Lower leg skin (tissue), 4 donors: ENCODE data around the gene EIF3D. TPM values are rescaled to one million over a fixed set of nuclear protein-coding genes. Genes with fewer than 3 reads are reported as not detected.

ENCODE experiments used
- DNase-seq, 2 donors: peaks; one replicate each; pipeline ENCODE4 v3.0.0-alpha.2; 2019; ENCODE audit warnings: low spot score in 2 of 2
- H3K4me3 ChIP-seq: fragments of 200-600 bp; sonication (generic); 2 replicates; pipeline ENCODE4 v1.5.1; 2017; ENCODE audit warnings: mild to moderate bottlenecking, low read depth; ENCODE audit not compliant: poor library complexity, severe bottlenecking
- CTCF ChIP-seq, 3 donors: fragments of 450-650 bp; IDR thresholded peaks; one replicate each; pipeline ENCODE4 v1.5.1; 2016; ENCODE audit warnings: antibody characterized with exemption in 3 of 3, mild to moderate bottlenecking in 3 of 3, moderate library complexity in 2 of 3
- POLR2A ChIP-seq, 2 donors: fragments of 450-650 bp; IDR thresholded peaks; one replicate each; pipeline ENCODE4 v1.6.1; 2016 to 2017; ENCODE audit warnings: antibody characterized with exemption in 2 of 2, mild to moderate bottlenecking in 1 of 2, moderate library complexity in 1 of 2
- WGBS, 2 donors: methylation state at CpG; one replicate each; pipeline ENCODE4 v1.1.5; 2018; 5-methylcytosine and 5-hydroxymethylcytosine counted together
- intact Hi-C: fragments of 100-400 bp; cut with DNase I; formaldehyde crosslinking; loops from one replicate; pipeline ENCODE4 v1.15.0; 2023; ENCODE audit warnings: low total_unique reads
- total RNA-seq, 4 donors: library from RNA; depleted of rRNA; stranded (reverse); fragments of >200 nt; gene quantifications; one replicate each; pipeline ENCODE4 v1.1.0, GENCODE V29; 2016

Gene EIF3D
- total RNA-seq, 4 donors from 2014 or later: 305 to 489 (median 386) TPM

DNA sequence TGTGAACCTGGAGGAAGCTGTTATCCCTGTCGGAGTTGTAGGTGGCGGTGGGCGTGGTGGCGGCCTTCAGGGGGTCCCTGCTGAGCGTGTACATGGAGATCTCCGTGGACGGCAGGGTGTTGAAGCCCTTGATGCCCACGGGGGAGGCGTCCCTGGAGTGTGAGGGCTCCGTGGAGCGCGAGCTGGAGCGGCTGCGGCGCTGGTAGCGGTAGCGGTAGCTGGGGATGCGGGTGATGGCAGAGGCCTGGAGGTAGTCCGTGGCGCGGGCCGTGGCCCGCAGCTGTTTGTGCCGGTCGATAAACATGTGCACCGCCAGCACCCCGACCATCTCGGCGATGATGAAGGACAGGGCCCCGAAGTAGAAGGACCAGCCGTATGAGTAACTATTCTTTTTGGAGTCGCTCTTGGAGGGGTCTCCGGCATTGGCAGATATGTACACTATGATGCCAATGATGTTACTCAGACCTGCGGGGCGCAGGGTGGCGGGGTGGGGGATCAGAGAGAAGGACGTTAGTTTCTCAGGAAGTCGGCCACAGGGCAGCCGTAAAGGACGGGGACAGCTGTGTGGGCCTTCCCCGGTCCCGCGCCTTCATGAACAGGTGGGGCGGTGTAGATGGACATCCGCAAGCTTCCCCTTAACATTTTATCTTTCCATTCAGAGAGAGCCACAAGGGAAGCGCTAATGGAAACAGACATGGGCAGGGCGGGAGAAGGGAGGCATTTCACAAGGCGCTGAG, 35.6 kb upstream of the EIF3D start:
- no peak for DNase-seq
- intact Hi-C loops: no loop called here
- 75 to 80% methylated on average over 48 of the region's 48 CpGs for WGBS, 2 donors
- TF ChIP-seq CTCF (IDR thresholded peaks at IDR 0.05) (no peak), POLR2A (IDR thresholded peaks at IDR 0.05) (no peak)
- H3K4me3 ChIP-seq: no peak overlapping the region

DNA sequence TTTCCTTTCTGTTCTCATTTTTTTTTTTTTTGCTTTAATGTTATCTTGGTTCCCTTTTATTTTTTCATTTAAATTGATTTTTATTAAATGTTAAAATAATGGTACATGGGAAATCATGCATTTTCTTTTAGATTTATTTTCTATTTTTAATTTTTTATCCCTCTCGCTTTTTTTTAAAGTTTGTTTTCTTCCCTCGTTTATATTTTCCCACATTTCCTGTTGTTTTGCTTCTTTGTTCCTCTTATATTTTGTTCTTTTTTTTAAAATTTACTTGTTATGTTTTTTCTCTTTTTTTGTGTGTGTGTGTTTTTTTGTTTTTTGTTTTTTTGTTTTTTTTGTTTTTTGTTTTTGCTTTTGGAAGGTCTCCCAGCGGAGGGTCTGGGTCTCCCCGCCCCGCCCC, 34.9 kb upstream of the EIF3D start:
- 35 to 46% methylated on average over 5 of the region's 5 CpGs for WGBS, 2 donors
- no peak overlapping the region for H3K4me3 ChIP-seq
- no peak for DNase-seq
- TF ChIP-seq CTCF (IDR thresholded peaks at IDR 0.05): no peak
- no peak for TF ChIP-seq POLR2A (IDR thresholded peaks at IDR 0.05)
- intact Hi-C loops: no loop called here

DNA sequence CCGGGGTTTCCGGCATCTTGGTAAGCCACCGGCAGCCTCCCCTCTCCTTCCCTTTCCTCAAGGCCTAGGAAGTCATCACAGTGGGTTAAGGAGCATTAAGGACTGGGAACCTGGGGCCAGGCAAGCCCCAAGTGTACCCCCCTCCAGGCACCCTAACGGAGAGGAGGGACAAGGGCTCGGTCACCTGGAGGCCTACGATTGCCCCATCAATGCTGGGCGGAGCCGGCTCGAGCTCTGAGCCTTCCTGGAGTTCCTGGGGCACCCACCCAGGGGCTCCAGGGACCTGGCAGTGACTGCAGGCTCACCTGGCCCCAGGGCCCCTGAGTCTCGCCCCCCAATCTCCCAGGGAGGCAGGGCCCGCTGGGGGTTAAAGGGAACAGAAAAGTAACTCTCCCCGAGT, 34.5 kb upstream of the EIF3D start:
- 43 to 56% methylated on average over 9 to 12 of the region's 12 CpGs for WGBS, 2 donors
- no peak overlapping the region for H3K4me3 ChIP-seq
- intact Hi-C loops: no loop called here
- no peak for DNase-seq
- TF ChIP-seq CTCF (IDR thresholded peaks at IDR 0.05) (no peak), POLR2A (IDR thresholded peaks at IDR 0.05) (no peak)

- intact Hi-C loops: no loop called here
- WGBS, 2 donors: 61 to 74% methylated on average over 3 of the region's 3 CpGs
- H3K4me3 ChIP-seq: no peak overlapping the region
- TF ChIP-seq POLR2A (IDR thresholded peaks at IDR 0.05) (no peak), CTCF (IDR thresholded peaks at IDR 0.05) (no peak)
- no peak for DNase-seq
These were observed 34.0 kb upstream of the EIF3D start for GRCh38 chr22:36563001-36563400.

DNA sequence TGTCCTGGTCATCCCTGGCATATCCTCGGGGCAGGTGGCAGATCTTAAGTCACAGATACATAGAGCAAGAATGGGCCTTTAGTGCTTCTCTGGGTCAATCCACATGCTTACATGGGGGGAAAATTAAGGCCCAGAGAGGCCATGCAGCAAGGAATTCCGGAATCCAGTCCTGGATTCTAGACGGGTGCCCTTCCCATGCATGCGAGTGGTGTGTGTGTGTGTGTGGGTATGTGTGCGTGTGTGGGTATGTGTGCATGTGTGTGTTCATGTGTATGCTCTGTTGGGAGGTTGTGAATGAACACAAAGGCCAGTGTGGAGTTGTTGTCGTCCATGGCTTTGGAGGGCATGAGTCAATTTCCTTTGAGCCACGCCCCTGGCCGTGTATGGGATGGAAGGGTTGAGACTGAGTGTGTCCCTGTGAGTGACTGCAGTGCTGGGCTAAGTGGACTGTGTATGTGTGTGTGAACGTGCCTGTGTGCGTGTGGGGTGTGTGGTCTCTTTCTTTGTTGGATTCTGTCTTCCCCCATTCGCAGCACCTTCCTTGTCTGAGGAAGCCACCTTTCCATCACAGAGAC, 33.4 kb upstream of the EIF3D start:
- peak in 1 of 2 donors; percentile 19 for DNase-seq
- 63 to 75% methylated on average over 11 of the region's 11 CpGs for WGBS, 2 donors
- H3K4me3 ChIP-seq: no peak overlapping the region
- intact Hi-C loops: no loop called here
- no peak for TF ChIP-seq POLR2A (IDR thresholded peaks at IDR 0.05)
- no peak for TF ChIP-seq CTCF (IDR thresholded peaks at IDR 0.05)
